Right atrium auricular region (tissue), 2 donors: Measurements from ENCODE around the gene MT1B. TPM values are rescaled to one million over a fixed set of nuclear protein-coding genes. Genes with fewer than 3 reads are reported as not detected.

Source experiments
- DNase-seq: peaks from one replicate; pipeline ENCODE4 v3.0.0-alpha.2; 2019; ENCODE audit warnings: low spot score
- H3K27ac ChIP-seq, 2 donors: fragments of 200-600 bp; sonication (generic); 1 replicate in 1 of 2; 2 replicates in 1 of 2; pipeline ENCODE4 v1.5.1; 2016 to 2019
- H3K27me3 ChIP-seq, 2 donors: fragments of 200-600 bp; sonication (generic); one replicate each; pipeline versions ENCODE4 v1.5.1 to v1.6.0; 2017 to 2019
- H3K36me3 ChIP-seq: fragments of 200-600 bp; sonication (generic); one replicate; pipeline ENCODE4 v1.5.1; 2016
- H3K4me1 ChIP-seq, 2 donors: fragments of 200-600 bp; sonication (generic); one replicate each; pipeline versions ENCODE4 v1.5.1 to v1.6.0; 2017 to 2019
- H3K4me3 ChIP-seq, 2 donors: fragments of 200-600 bp; sonication (generic); 1 replicate in 1 of 2; 2 replicates in 1 of 2; pipeline ENCODE4 v1.5.1; 2017 to 2019; ENCODE audit warnings: mild to moderate bottlenecking in 1 of 2, moderate library complexity in 1 of 2
- H3K9me3 ChIP-seq, 2 donors: fragments of 200-600 bp; sonication (generic); one replicate each; pipeline ENCODE4 v1.5.1; 2019
- total RNA-seq, 2 donors: library from RNA; depleted of rRNA; stranded (reverse); fragments of >200 nt; gene quantifications; one replicate each; pipeline ENCODE4 v1.1.0, GENCODE V29; 2016
- TF ChIP-seq, protein P1 (sequence below), 2 donors: fragments of 200-600 bp; sonication (generic); IDR thresholded peaks; one replicate each; pipeline ENCODE4 v1.5.1; 2019; ENCODE audit warnings: antibody characterized with exemption in 2 of 2

Gene MT1B
- total RNA-seq, 2 donors from 2014 or later = not detected

- H3K36me3 ChIP-seq = no peaks in the 10 kb centered on the region
- H3K27ac ChIP-seq = no peak overlapping the region
- H3K4me3 ChIP-seq = no peak overlapping the region
- no peaks in the 10 kb centered on the region for H3K9me3 ChIP-seq
- peaks cover 0 to 37% of the 10 kb centered on the region in 2 donors for H3K4me1 ChIP-seq
- H3K27me3 ChIP-seq = no peaks in the 10 kb centered on the region
- no peak for DNase-seq
- TF ChIP-seq, protein P1, sequence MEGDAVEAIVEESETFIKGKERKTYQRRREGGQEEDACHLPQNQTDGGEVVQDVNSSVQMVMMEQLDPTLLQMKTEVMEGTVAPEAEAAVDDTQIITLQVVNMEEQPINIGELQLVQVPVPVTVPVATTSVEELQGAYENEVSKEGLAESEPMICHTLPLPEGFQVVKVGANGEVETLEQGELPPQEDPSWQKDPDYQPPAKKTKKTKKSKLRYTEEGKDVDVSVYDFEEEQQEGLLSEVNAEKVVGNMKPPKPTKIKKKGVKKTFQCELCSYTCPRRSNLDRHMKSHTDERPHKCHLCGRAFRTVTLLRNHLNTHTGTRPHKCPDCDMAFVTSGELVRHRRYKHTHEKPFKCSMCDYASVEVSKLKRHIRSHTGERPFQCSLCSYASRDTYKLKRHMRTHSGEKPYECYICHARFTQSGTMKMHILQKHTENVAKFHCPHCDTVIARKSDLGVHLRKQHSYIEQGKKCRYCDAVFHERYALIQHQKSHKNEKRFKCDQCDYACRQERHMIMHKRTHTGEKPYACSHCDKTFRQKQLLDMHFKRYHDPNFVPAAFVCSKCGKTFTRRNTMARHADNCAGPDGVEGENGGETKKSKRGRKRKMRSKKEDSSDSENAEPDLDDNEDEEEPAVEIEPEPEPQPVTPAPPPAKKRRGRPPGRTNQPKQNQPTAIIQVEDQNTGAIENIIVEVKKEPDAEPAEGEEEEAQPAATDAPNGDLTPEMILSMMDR (IDR thresholded peaks at IDR 0.05) = no peak
Observed at GRCh38 chr16:56623637-56624036, 28.0 kb upstream of the MT1B start.

GRCh38 chr16:56625140-56625942 lies 26.3 kb upstream of the MT1B start, which contains the start of gene MT1E:
TSS of gene MT1E (plus strand) at chr16:56625781. CDS start at chr16:56625852, 71 bp downstream.
- Histone ChIP-seq H3K27me3 (no peaks in the 10 kb centered on the region), H3K4me1 (peaks cover 0 to 34% of the 10 kb centered on the region in 2 donors), H3K27ac (peak within 1 kb of the TSS; percentile 96), H3K9me3 (no peaks in the 10 kb centered on the region), H3K36me3 (no peaks in the 10 kb centered on the region), H3K4me3 (peak within 1 kb of the TSS; percentile 47 to 70)
- DNase-seq = peak; percentile 89
- TF ChIP-seq, protein P1 (IDR thresholded peaks at IDR 0.05) = peak in 1 of 2 donors; percentile 20

DNA sequence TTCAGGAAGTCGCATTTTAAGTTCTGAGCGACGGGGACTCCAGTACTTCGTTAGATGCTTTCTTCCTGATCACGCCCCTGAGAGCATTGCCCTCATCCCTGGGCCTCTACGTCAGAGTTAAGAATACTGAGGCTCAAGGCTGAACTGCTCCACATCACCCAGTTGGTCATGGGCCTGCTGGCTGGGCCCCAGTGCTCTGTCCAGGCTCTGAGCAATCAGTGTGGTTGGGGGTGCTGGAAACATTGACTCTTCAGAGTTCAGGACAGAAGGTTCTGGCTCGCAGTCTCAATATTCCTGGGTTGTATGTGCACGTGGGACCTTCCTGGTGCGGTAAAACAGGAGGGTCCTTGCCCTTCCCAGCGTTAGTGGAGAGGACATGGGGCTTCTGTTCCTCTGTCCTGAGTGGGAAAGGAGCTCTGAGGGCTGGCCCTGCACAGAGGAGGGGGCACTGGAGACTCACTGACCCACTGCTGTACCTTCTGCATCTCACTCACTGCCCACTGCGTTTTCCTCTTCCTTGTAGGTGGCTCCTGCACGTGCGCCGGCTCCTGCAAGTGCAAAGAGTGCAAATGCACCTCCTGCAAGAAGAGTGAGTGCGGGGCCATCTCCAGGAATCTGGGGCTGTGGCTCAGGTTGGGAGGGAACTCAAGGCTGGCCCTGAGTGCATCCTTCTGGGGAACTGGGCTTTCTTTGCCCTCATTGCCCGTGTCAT lies 25.6 kb upstream of the MT1B start:
- Histone ChIP-seq H3K4me3 (peak overlapping the region; percentile 47 to 70), H3K27ac (peak overlapping the region; percentile 96), H3K4me1 (peaks cover 0 to 34% of the 10 kb centered on the region in 2 donors), H3K36me3 (no peaks in the 10 kb centered on the region), H3K9me3 (no peaks in the 10 kb centered on the region), H3K27me3 (no peaks in the 10 kb centered on the region)
- no peak for DNase-seq
- TF ChIP-seq, protein P1 (IDR thresholded peaks at IDR 0.05) = no peak

DNA sequence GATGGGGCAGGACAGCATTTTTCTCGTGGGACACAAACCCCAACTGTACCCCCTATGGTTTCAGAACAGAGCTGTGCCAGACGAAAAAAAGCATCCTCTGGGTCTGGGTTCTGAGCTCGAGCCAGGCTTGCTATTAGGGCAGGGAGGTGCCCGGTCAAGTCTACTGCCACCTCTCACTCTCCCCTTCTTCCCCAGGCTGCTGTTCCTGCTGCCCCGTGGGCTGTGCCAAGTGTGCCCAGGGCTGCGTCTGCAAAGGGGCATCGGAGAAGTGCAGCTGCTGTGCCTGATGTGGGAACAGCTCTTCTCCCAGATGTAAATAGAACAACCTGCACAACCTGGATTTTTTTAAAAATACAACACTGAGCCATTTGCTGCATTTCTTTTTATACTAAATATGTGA lies 25.0 kb upstream of the MT1B start:
- H3K36me3 ChIP-seq = no peaks in the 10 kb centered on the region
- TF ChIP-seq, protein P1 (IDR thresholded peaks at IDR 0.05) = no peak
- H3K4me3 ChIP-seq = peak overlapping the region; percentile 47 to 70
- peak overlapping the region; percentile 96 for H3K27ac ChIP-seq
- no peaks in the 10 kb centered on the region for H3K9me3 ChIP-seq
- H3K4me1 ChIP-seq = peaks cover 0 to 36% of the 10 kb centered on the region in 2 donors
- no peak for DNase-seq
- no peaks in the 10 kb centered on the region for H3K27me3 ChIP-seq

GRCh38 chr16:56628486-56629350 lies 23.0 kb upstream of the MT1B start:
- peaks cover 0 to 40% of the 10 kb centered on the region in 2 donors for H3K4me1 ChIP-seq
- DNase-seq = no peak
- no peaks in the 10 kb centered on the region for H3K9me3 ChIP-seq
- peak overlapping the region; percentile 14 to 46 for H3K27ac ChIP-seq
- H3K4me3 ChIP-seq = no peak overlapping the region
- TF ChIP-seq, protein P1 (IDR thresholded peaks at IDR 0.05) = no peak
- H3K36me3 ChIP-seq = no peaks in the 10 kb centered on the region
- H3K27me3 ChIP-seq = no peaks in the 10 kb centered on the region
